Measurements from ENCODE around the gene PCBP2. TPM values are rescaled to one million over a fixed set of nuclear protein-coding genes. Genes with fewer than 3 reads are reported as not detected.

The PCBP2 gene
- total and polyA plus RNA-seq, 2 donors (not counting 3 experiments of a cell fraction or from before 2014, with no cell fraction given) = 526 to 995 TPM

GRCh38 chr12:53474077-53474476 lies 22.2 kb downstream of the PCBP2 start:
- TF ChIP-seq FOS (IDR thresholded peaks at IDR 0.05; ENCODE audit: borderline replicate concordance, insufficient read depth, low read length) = no peak
- TF ChIP-seq JUN (IDR thresholded peaks at IDR 0.05; ENCODE audit: borderline replicate concordance, insufficient read depth, insufficient read length, low read depth) = no peak
- TF ChIP-seq EZH2 (IDR thresholded peaks at IDR 0.05; ENCODE audit: borderline replicate concordance, low read depth, low read length, severe bottlenecking) = no peak
- TF ChIP-seq MYC (IDR thresholded peaks at IDR 0.05; ENCODE audit: low read depth, low read length) = no peak
- no peak for TF ChIP-seq CTCF (IDR thresholded peaks at IDR 0.05; ENCODE audit: extremely low read depth in 1 of 2, insufficient read depth in 1 of 2, low read depth in 1 of 2, low read length in 2 of 2)
- TF ChIP-seq POLR2AphosphoS5 (IDR thresholded peaks at IDR 0.05; ENCODE audit: insufficient read depth, low read depth, low read length) = no peak
- TF ChIP-seq MAX (IDR thresholded peaks at IDR 0.05; ENCODE audit: insufficient read depth, insufficient read length) = no peak
- TF ChIP-seq POLR2A (IDR thresholded peaks at IDR 0.05; ENCODE audit: low read depth, low read length) = no peak
- no peak for TF ChIP-seq GATA2 (IDR thresholded peaks at IDR 0.05; ENCODE audit: insufficient read depth, insufficient read length, low read depth, low read length)
- no peak overlapping the region for H3K4me3 ChIP-seq (replicated peaks in 1 of 3; ENCODE audit: insufficient read depth in 1 of 3, low read depth in 1 of 3, low read length in 3 of 3)
- no peak overlapping the region for H3K9ac ChIP-seq (replicated peaks; ENCODE audit: extremely low read depth, insufficient read depth, low read length)
- POLR2A ChIA-PET = interaction anchor here (1.8 kb wide), 1 partner anchor 27 kb away, joined by 5 read pairs; the partner anchor contains the start of gene TARBP2
- BruUV-seq (replicated peaks) = no TSS peak
- no peak overlapping the region for H3K27ac ChIP-seq (ENCODE audit: insufficient read depth, low read depth, low read length)
- H3K4me2 ChIP-seq (ENCODE audit: insufficient read depth, low read length) = no peak overlapping the region
- peaks cover 65 to 68% of the 10 kb centered on the region in 2 experiments for H3K36me3 ChIP-seq (ENCODE audit: control insufficient read depth in 2 of 2, extremely low read depth in 1 of 2, insufficient read depth in 2 of 2, low read length in 2 of 2)
- H3K4me1 ChIP-seq (ENCODE audit: control insufficient read depth, extremely low read depth, insufficient read depth, low read length) = no peaks in the 10 kb centered on the region
- DNase-seq (ENCODE audit: low read depth, low spot score) (no peak), FAIRE-seq (no peak)
- CTCF ChIA-PET = interaction anchor here (1.2 to 3.3 kb wide), 4 partner anchors 8 to 122 kb away, joined by 3 to 19 read pairs (median 13); partner anchors contain the start of gene NPFF
- H4K20me1 ChIP-seq (replicated peaks; ENCODE audit: control insufficient read depth, extremely low read depth, insufficient read depth, low read length) = peaks cover 14% of the 10 kb centered on the region
- intact Hi-C loops (cut with micrococcal nuclease) (no loop called here), dilution Hi-C loops (cut with MboI; ENCODE audit: extremely low pct_ligation_motif_present, low sequenced_read_pairs) (no loop called here)
- no peak overlapping the region for H2AFZ ChIP-seq (ENCODE audit: low read depth, low read length)
- no peaks in the 10 kb centered on the region for H3K27me3 ChIP-seq (ENCODE audit: control insufficient read depth in 2 of 2, insufficient read depth in 2 of 2, low read length in 2 of 2)
- H3K9me3 ChIP-seq (replicated peaks; ENCODE audit: control insufficient read depth, insufficient read depth, low read length) = no peaks in the 10 kb centered on the region
- H3K79me2 ChIP-seq (ENCODE audit: control insufficient read depth, insufficient read depth, low read length) = peaks cover 65% of the 10 kb centered on the region
- no peaks in the 10 kb centered on the region for H3K9me1 ChIP-seq (replicated peaks; ENCODE audit: control insufficient read depth, extremely low read depth, insufficient read depth, low read length)

Measured in endothelial cell of umbilical vein (primary cell).